AG10803 (cell line): ENCODE measurements around the gene CAPZB.

ENCODE experiments used
- DNase-seq: peaks from one replicate; pipeline ENCODE4 v3.0.0; 2010; ENCODE audit warnings: low read depth
- H3K4me3 ChIP-seq: 2 replicates; pipeline ENCODE4 v1.5.1; 2011; ENCODE audit warnings: mild to moderate bottlenecking, low read length, control low read depth
- TF ChIP-seq, protein P1 (sequence below): conservative IDR thresholded peaks from 2 replicates; pipeline ENCODE4 v1.5.1; 2011; ENCODE audit warnings: mild to moderate bottlenecking, low read length, control low read depth, inconsistent platforms

CAPZB gene

GRCh38 chr1:19400192-19400611, 85.1 kb downstream of the CAPZB start:
- peak; percentile 89 for DNase-seq
- no peak overlapping the region for H3K4me3 ChIP-seq
- TF ChIP-seq, protein P1, sequence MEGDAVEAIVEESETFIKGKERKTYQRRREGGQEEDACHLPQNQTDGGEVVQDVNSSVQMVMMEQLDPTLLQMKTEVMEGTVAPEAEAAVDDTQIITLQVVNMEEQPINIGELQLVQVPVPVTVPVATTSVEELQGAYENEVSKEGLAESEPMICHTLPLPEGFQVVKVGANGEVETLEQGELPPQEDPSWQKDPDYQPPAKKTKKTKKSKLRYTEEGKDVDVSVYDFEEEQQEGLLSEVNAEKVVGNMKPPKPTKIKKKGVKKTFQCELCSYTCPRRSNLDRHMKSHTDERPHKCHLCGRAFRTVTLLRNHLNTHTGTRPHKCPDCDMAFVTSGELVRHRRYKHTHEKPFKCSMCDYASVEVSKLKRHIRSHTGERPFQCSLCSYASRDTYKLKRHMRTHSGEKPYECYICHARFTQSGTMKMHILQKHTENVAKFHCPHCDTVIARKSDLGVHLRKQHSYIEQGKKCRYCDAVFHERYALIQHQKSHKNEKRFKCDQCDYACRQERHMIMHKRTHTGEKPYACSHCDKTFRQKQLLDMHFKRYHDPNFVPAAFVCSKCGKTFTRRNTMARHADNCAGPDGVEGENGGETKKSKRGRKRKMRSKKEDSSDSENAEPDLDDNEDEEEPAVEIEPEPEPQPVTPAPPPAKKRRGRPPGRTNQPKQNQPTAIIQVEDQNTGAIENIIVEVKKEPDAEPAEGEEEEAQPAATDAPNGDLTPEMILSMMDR = no peak

GRCh38 chr1:19398309-19398760, 87.0 kb downstream of the CAPZB start:
- DNase-seq = peak; percentile 100
- TF ChIP-seq, protein P1 = peak; percentile 76

DNA sequence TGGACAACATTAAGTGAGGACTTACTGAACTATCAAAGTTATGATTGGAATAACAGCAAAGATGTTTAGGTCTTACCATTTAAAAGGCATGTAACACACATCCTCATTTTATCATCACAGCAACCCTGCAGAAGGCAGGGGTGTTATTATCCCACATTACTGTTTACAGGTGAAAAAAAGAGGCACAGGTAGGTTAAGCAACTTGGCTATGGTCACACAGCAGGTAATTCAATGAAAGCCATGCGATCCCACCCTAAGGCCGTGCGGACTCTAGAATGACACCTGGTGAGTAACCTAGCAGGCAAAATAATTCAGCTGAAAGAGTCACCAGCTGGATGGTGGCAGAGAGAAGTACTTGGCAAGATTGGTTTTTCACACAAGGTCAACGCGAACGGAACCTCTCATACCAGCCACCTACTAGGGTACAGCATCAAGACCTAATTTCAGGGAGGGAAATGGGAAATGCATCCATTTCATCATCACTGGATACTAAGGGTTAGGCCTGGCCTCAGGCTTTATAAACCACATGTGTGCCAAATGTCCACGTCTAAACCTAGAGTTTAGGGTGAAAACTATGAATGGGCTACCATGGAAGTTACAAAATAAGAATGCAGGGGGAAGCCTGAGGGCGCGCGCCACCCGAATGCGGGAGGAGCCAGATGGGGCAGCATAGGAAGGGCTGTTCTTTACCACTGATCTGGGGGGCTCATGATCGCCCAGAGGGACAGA, 88.0 kb downstream of the CAPZB start:
- peak; percentile 41 for DNase-seq
- TF ChIP-seq, protein P1 = no peak
- H3K4me3 ChIP-seq = no peak overlapping the region

More at GRCh38 chr1:19398309-19398760, 87.0 kb downstream of the CAPZB start:
- no peak overlapping the region for H3K4me3 ChIP-seq

GRCh38 chr1:19396280-19396679, 89.1 kb downstream of the CAPZB start:
- H3K4me3 ChIP-seq = no peak overlapping the region
- TF ChIP-seq, protein P1 = no peak
- DNase-seq = no peak

- H3K4me3 ChIP-seq = no peak overlapping the region
- DNase-seq = peak; percentile 81
- TF ChIP-seq, protein P1 = peak; percentile 32; the same call in 1 of the 2 replicates
These were observed 89.6 kb downstream of the CAPZB start for GRCh38 chr1:19395678-19396192.

GRCh38 chr1:19393046-19393445, 92.3 kb downstream of the CAPZB start:
- no peak for DNase-seq
- no peak overlapping the region for H3K4me3 ChIP-seq
- TF ChIP-seq, protein P1 = no peak

- H3K4me3 ChIP-seq = no peak overlapping the region
These were observed 93.1 kb downstream of the CAPZB start for GRCh38 chr1:19392221-19392620.

More at GRCh38 chr1:19392221-19392620, 93.1 kb downstream of the CAPZB start:
- TF ChIP-seq, protein P1 = no peak
- no peak for DNase-seq
